GM12801 (cell line): Measurements from ENCODE around the gene ZBTB20.

Source experiments
- TF ChIP-seq, protein P1 (sequence below): IDR thresholded peaks from one replicate; pipeline ENCODE4 v1.5.1; 2011; ENCODE audit warnings: control low read depth; ENCODE audit not compliant: insufficient read length; ENCODE audit errors: extremely low read depth

ZBTB20 gene

DNA sequence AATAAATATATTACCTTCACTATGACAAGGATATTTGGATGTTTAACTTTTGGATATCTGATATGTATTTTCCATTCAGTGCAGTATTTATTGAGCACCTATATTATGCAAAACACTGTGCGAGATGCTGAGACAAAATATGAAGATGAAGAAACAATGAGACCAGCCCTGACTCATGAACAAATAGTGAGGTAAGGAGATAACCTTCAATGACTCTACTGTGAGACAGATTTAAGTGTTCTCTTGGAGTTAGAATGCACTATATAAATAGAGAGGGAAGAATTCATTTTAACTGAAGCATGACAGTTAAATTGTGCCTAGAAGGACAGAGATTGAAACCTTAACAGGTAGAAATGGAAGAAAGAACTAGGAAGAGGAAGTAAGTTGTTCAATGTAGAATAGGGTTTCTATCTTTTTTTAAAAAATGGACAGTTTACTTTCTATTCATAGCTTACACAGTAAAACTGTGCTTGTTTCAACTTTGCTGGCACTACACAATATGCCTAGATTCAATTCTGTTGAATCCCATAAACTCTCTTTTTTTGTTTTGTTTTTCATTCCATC lies 124.2 kb downstream of the ZBTB20 start:
- TF ChIP-seq, protein P1, sequence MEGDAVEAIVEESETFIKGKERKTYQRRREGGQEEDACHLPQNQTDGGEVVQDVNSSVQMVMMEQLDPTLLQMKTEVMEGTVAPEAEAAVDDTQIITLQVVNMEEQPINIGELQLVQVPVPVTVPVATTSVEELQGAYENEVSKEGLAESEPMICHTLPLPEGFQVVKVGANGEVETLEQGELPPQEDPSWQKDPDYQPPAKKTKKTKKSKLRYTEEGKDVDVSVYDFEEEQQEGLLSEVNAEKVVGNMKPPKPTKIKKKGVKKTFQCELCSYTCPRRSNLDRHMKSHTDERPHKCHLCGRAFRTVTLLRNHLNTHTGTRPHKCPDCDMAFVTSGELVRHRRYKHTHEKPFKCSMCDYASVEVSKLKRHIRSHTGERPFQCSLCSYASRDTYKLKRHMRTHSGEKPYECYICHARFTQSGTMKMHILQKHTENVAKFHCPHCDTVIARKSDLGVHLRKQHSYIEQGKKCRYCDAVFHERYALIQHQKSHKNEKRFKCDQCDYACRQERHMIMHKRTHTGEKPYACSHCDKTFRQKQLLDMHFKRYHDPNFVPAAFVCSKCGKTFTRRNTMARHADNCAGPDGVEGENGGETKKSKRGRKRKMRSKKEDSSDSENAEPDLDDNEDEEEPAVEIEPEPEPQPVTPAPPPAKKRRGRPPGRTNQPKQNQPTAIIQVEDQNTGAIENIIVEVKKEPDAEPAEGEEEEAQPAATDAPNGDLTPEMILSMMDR: no peak

DNA sequence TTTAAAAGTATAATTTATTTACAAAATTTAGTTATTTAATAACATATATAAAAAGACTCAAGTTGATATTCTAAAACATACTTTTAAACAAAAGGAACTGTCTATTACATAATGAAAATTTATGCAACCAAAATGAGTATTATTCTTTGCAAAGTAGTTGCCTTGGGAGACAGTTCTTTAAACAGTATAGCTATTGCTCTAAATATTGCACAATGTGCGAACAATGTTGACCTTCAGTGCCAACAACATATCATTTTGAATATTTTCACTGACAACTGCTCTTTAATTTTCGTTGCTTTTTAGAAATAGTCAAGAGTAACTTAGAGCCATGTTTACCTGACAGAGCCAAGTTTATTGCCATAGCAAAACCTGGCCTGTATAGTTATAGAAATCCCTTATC lies 124.9 kb downstream of the ZBTB20 start:
- TF ChIP-seq, protein P1: no peak

DNA sequence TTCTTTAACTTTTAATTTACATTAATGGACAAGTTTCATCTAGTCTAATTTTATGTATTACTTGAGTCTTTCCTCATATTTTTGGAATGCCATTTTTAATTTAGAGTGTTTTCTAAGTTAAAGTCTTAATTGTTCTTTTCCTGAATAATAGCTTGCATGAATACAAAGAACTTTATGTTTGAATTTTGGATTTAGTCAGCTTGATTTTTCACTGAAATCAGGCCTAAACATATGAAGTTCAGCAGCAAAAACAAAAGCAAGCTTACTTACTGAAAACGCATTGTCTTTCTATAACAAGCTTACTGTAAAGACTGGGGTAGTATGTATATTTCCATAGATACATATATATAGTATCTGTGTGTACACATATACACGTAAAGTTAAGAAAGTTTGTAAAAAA lies 126.0 kb downstream of the ZBTB20 start:
- TF ChIP-seq, protein P1: no peak

DNA sequence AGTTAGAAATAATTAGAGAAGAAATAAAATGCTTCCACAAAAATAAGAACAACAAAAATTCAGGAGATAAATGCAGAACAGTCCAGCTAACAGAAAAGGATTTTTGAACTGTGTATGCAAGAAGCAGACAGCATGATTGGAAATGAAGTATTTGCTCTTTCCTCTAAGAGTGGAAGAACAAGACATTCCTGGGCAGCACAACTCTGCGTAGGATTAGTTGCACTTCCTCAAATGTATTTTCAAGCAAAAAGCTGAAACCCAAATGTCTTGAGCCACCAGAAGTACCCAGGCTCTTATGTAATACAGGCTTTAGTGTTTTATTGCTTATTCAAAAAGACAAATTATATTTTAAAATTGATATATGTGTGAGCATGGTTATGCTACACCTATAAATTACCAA lies 127.2 kb downstream of the ZBTB20 start:
- TF ChIP-seq, protein P1: no peak

DNA sequence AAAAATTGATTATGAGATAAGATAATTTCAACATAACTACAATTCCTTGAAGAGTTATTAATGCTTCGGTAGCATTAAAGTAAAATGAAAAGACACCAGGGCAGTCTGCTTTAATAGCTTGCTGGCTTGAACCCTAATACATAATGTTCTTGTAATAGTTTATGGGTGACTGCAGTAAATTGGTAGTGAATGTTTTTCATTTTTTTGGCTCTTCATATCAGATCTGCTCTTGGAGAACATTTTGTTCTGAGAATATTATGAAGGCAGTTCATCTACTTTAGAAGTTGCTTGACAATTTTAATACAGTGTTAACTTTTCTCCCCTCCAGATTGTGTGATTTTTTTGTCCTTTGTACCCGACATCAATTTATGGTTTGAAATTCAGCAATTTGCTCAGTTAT lies 128.4 kb downstream of the ZBTB20 start:
- TF ChIP-seq, protein P1: no peak

DNA sequence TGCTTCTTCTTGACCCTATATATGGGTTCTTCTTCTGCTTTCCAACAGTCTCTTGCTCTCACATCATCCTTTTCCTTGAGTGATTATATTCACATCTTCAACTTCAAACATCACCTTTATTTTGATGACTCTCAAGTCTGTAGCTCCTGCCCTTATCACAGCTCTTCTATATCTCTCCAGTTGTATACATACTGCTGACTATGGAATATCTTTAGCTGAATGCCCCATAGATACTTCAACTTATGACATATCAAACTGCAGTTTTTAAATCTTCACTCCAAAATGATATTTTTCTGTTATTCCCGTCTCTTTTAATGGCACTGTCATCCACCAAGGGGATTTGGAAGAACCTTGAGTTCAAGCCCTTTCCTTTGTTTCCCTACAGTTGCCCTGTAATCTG lies 139.1 kb downstream of the ZBTB20 start:
- TF ChIP-seq, protein P1: no peak

DNA sequence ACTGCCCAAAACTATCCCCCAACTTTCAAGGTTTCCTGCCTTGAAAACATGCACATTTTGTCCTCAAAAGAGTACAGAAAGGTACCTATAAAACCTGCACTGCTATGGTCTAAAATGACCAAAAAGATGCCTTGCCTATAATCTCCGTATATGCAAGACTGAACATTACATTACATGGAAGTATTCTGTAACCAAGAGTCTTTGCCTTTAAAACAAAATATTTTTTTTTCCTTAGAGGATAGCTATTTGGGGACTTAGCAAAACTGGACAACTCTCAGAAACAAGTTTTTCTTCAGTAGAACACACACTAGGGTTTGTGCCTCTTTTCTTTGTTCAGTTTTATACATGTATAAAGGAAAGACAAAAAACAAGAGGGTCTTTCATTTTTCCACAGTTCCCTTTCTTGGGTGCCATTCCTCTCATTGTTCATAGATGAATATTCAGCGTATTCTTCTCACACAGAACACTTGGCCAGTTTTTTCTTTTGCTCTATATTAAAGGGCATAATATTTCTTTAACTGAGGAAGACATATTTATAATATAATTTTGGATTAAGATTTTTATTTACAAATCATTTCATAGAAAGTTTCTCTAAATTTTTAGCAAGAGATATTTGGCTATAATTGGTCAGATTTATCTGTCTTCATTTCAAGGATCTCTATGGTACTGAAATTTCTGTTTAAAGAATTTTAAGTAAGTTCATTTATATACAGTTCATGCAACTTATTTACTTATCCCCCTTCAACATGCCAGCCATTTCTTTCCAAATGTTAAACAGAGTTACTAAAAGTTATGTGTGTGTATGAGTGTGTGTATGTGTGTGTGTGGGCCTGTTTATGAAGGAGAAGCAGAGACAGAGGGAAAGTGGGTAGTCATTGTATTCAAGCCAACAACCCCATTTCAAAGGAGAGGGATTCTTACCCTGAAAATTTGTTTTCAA lies 142.6 kb downstream of the ZBTB20 start:
- TF ChIP-seq, protein P1: no peak
